ENCODE data around the gene ZNF436.

ZNF436 gene

DNA sequence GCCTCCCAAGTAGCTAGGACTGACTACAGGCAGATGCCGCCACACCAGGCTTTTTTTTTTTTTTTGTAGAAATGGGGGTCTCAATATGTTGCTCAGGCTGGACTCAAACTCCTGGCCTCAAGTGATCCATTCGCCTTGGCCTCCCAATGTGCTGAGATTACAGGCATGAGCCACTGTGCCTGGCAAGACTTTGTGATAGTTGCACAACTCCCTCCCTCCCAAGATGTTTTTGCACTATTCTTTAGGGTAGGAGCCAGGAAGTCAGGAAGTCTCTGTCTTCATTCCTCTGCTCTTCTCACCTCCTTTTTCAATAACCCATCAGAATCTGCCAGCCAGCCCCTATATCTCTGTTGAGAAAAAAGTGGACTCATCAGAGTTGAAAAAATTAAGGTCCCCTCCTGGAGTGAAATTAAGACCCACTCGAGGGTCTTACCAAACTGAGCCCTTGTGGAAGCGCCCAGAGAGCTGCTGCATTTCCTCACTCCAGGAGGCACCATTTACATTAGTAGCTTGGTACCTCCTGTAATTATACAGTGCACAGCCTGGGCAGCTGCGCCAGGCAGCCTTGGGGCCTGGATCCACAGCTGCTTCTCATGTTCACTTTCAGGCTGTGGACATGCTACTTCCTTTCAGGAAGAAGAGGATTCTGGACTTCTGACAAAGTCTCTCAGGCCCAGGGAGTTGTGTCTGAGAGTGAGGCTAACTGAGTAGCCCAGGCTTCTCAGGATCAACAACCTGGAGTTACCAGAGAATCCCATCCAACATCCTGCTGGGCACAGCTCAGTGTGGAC, 30.9 kb upstream of the ZNF436 start:
- H2BK120ac ChIP-seq (ENCODE audit: insufficient read depth, low read length, poor library complexity), result no peak overlapping the region

GRCh38 chr1:23399229-23399628, 29.6 kb upstream of the ZNF436 start:
- no peak overlapping the region for H4K8ac ChIP-seq (ENCODE audit: low read depth, low read length)
- H2BK12ac ChIP-seq (ENCODE audit: low read length), result no peak overlapping the region
- DNase-seq, result no peak
- no peak overlapping the region for H3K4me2 ChIP-seq (ENCODE audit: low read length)
- no peak overlapping the region for H3K4ac ChIP-seq (ENCODE audit: low read depth, low read length)
- H2BK5ac ChIP-seq (ENCODE audit: low read depth, low read length, poor library complexity), result no peak overlapping the region
- H4K91ac ChIP-seq (ENCODE audit: low read depth, low read length), result no peak overlapping the region
- no peaks in the 10 kb centered on the region for H3K36me3 ChIP-seq (ENCODE audit: control insufficient read depth in 1 of 2, insufficient read depth in 2 of 2, low read length in 2 of 2)
- no peak overlapping the region for H2AK5ac ChIP-seq (ENCODE audit: low read length)
- no peak overlapping the region for H3K18ac ChIP-seq (ENCODE audit: low read length)
- H4K12ac ChIP-seq (ENCODE audit: low read depth, low read length), result no peak overlapping the region
- no peak overlapping the region for H2BK120ac ChIP-seq (ENCODE audit: insufficient read depth, low read length, poor library complexity)
- peaks cover 9 to 10% of the 10 kb centered on the region in 2 experiments for H3K4me1 ChIP-seq (ENCODE audit: control insufficient read depth in 1 of 2, insufficient read depth in 2 of 2, low read length in 2 of 2)
- no peaks in the 10 kb centered on the region for H3K79me1 ChIP-seq (ENCODE audit: low read length)
- no peaks in the 10 kb centered on the region for H3K79me2 ChIP-seq (ENCODE audit: control insufficient read depth, insufficient read depth, low read length, poor library complexity)
- H3K4me3 ChIP-seq (ENCODE audit: low read depth, low read length), result no peak overlapping the region
- H3K23ac ChIP-seq (ENCODE audit: low read length), result no peak overlapping the region
- no peak overlapping the region for H3K9ac ChIP-seq (ENCODE audit: low read length)
- no peak overlapping the region for H2AFZ ChIP-seq (ENCODE audit: insufficient read depth, low read length, poor library complexity)
- H3K14ac ChIP-seq (ENCODE audit: low read length), result no peak overlapping the region
- WGBS (ENCODE audit: extremely low coverage, insufficient coverage, insufficient read length), result no CpG with 5 or more reads among the region's 1 CpG
- no peaks in the 10 kb centered on the region for H3K27me3 ChIP-seq (ENCODE audit: insufficient read depth, low read length)
- H3K9me3 ChIP-seq (ENCODE audit: insufficient read depth, low read depth, low read length), result no peaks in the 10 kb centered on the region
- no peak overlapping the region for H3K27ac ChIP-seq (ENCODE audit: low read depth, low read length)

More for the DNA sequence above, 30.9 kb upstream of the ZNF436 start:
- Histone ChIP-seq H3K18ac (ENCODE audit: low read length) (no peak overlapping the region), H3K4ac (ENCODE audit: low read depth, low read length) (no peak overlapping the region), H3K23ac (ENCODE audit: low read length) (no peak overlapping the region), H4K91ac (ENCODE audit: low read depth, low read length) (no peak overlapping the region), H3K9ac (ENCODE audit: low read length) (no peak overlapping the region), H2AK5ac (ENCODE audit: low read length) (no peak overlapping the region), H2BK12ac (ENCODE audit: low read length) (no peak overlapping the region), H3K79me1 (ENCODE audit: low read length) (no peaks in the 10 kb centered on the region), H2BK5ac (ENCODE audit: low read depth, low read length, poor library complexity) (no peak overlapping the region), H3K4me1 (ENCODE audit: control insufficient read depth in 1 of 2, insufficient read depth in 2 of 2, low read length in 2 of 2) (peaks cover 9 to 10% of the 10 kb centered on the region in 2 experiments), H3K36me3 (ENCODE audit: control insufficient read depth in 1 of 2, insufficient read depth in 2 of 2, low read length in 2 of 2) (no peaks in the 10 kb centered on the region), H3K4me3 (ENCODE audit: low read depth, low read length) (no peak overlapping the region), H3K4me2 (ENCODE audit: low read length) (no peak overlapping the region), H3K14ac (ENCODE audit: low read length) (no peak overlapping the region), H2AFZ (ENCODE audit: insufficient read depth, low read length, poor library complexity) (no peak overlapping the region), H4K8ac (ENCODE audit: low read depth, low read length) (no peak overlapping the region), H4K12ac (ENCODE audit: low read depth, low read length) (no peak overlapping the region), H3K27ac (ENCODE audit: low read depth, low read length) (no peak overlapping the region), H3K79me2 (ENCODE audit: control insufficient read depth, insufficient read depth, low read length, poor library complexity) (no peaks in the 10 kb centered on the region), H3K27me3 (ENCODE audit: insufficient read depth, low read length) (no peaks in the 10 kb centered on the region), H3K9me3 (ENCODE audit: insufficient read depth, low read depth, low read length) (no peaks in the 10 kb centered on the region)
- WGBS (ENCODE audit: extremely low coverage, insufficient coverage, insufficient read length), result no CpG with 5 or more reads among the region's 5 CpGs
- DNase-seq, result no peak

DNA sequence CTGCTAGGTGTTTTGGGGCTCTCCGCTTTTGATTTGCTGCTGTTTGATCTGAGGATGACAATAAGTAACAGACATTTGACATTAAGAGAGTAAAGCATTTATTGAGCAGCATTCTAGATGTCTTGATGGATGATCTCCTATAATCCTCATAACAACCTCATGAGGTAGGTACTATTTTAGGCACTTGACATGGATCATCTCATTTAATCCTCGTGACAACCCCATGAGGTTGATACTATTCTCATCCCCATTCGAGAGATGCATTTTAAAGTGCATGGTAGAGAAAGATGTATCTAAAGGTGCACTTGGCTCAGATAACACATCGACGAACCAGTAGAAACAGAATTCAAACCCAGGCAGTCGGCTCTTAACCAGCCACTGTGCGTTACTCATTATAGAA, 28.3 kb upstream of the ZNF436 start:
- Histone ChIP-seq H3K4me2 (ENCODE audit: low read length) (no peak overlapping the region), H3K4me3 (ENCODE audit: low read depth, low read length) (no peak overlapping the region), H2BK12ac (ENCODE audit: low read length) (no peak overlapping the region), H4K8ac (ENCODE audit: low read depth, low read length) (no peak overlapping the region), H2AK5ac (ENCODE audit: low read length) (no peak overlapping the region), H3K27me3 (ENCODE audit: insufficient read depth, low read length) (no peaks in the 10 kb centered on the region), H3K79me2 (ENCODE audit: control insufficient read depth, insufficient read depth, low read length, poor library complexity) (no peaks in the 10 kb centered on the region), H3K4me1 (ENCODE audit: control insufficient read depth in 1 of 2, insufficient read depth in 2 of 2, low read length in 2 of 2) (peaks cover 6 to 7% of the 10 kb centered on the region in 2 experiments), H3K9ac (ENCODE audit: low read length) (no peak overlapping the region), H3K9me3 (ENCODE audit: insufficient read depth, low read depth, low read length) (peaks cover 2% of the 10 kb centered on the region), H3K36me3 (ENCODE audit: control insufficient read depth in 1 of 2, insufficient read depth in 2 of 2, low read length in 2 of 2) (no peaks in the 10 kb centered on the region), H2BK120ac (ENCODE audit: insufficient read depth, low read length, poor library complexity) (no peak overlapping the region), H3K18ac (ENCODE audit: low read length) (no peak overlapping the region), H3K23ac (ENCODE audit: low read length) (no peak overlapping the region), H3K27ac (ENCODE audit: low read depth, low read length) (no peak overlapping the region), H4K12ac (ENCODE audit: low read depth, low read length) (no peak overlapping the region), H3K4ac (ENCODE audit: low read depth, low read length) (no peak overlapping the region), H4K91ac (ENCODE audit: low read depth, low read length) (no peak overlapping the region), H2BK5ac (ENCODE audit: low read depth, low read length, poor library complexity) (no peak overlapping the region), H3K14ac (ENCODE audit: low read length) (no peak overlapping the region), H2AFZ (ENCODE audit: insufficient read depth, low read length, poor library complexity) (no peak overlapping the region), H3K79me1 (ENCODE audit: low read length) (no peaks in the 10 kb centered on the region)
- WGBS (ENCODE audit: extremely low coverage, insufficient coverage, insufficient read length), result no CpG with 5 or more reads among the region's 7 CpGs
- DNase-seq, result no peak

DNA sequence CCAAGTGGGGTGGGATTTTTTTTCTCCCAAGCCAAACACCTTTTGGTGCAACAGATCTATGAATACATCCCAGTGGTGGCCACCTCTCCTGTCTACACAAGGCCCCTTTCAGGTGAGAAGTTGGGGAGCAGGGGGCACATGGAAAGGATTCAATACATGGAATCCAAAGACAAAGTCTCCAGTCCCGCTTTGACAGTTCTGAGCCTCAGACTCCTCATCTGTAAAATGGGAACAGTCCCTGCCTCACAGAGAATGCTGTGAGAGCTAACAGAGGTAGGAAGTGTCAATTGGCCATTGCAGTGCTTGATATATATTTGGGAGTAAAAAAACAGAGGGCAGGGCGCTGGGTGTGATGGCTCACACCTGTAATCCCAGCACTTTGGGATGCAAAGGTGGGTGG, 26.7 kb upstream of the ZNF436 start:
- peaks cover 8% of the 10 kb centered on the region for H3K9me3 ChIP-seq (ENCODE audit: insufficient read depth, low read depth, low read length)
- H3K27ac ChIP-seq (ENCODE audit: low read depth, low read length), result no peak overlapping the region
- H3K23ac ChIP-seq (ENCODE audit: low read length), result no peak overlapping the region
- H3K9ac ChIP-seq (ENCODE audit: low read length), result no peak overlapping the region
- H2BK120ac ChIP-seq (ENCODE audit: insufficient read depth, low read length, poor library complexity), result no peak overlapping the region
- no CpG with 5 or more reads among the region's 2 CpGs for WGBS (ENCODE audit: extremely low coverage, insufficient coverage, insufficient read length)
- no peak overlapping the region for H4K91ac ChIP-seq (ENCODE audit: low read depth, low read length)
- no peak overlapping the region for H3K14ac ChIP-seq (ENCODE audit: low read length)
- H3K4ac ChIP-seq (ENCODE audit: low read depth, low read length), result no peak overlapping the region
- H3K4me3 ChIP-seq (ENCODE audit: low read depth, low read length), result no peak overlapping the region
- H2AFZ ChIP-seq (ENCODE audit: insufficient read depth, low read length, poor library complexity), result no peak overlapping the region
- H3K27me3 ChIP-seq (ENCODE audit: insufficient read depth, low read length), result no peaks in the 10 kb centered on the region
- H3K36me3 ChIP-seq (ENCODE audit: control insufficient read depth in 1 of 2, insufficient read depth in 2 of 2, low read length in 2 of 2), result no peaks in the 10 kb centered on the region
- H3K4me2 ChIP-seq (ENCODE audit: low read length), result no peak overlapping the region
- H2AK5ac ChIP-seq (ENCODE audit: low read length), result no peak overlapping the region
- no peak overlapping the region for H4K8ac ChIP-seq (ENCODE audit: low read depth, low read length)
- no peak overlapping the region for H2BK5ac ChIP-seq (ENCODE audit: low read depth, low read length, poor library complexity)
- H4K12ac ChIP-seq (ENCODE audit: low read depth, low read length), result no peak overlapping the region
- no peak overlapping the region for H3K18ac ChIP-seq (ENCODE audit: low read length)
- H3K79me2 ChIP-seq (ENCODE audit: control insufficient read depth, insufficient read depth, low read length, poor library complexity), result no peaks in the 10 kb centered on the region
- no peaks in the 10 kb centered on the region for H3K79me1 ChIP-seq (ENCODE audit: low read length)
- no peak overlapping the region for H2BK12ac ChIP-seq (ENCODE audit: low read length)
- peaks cover 3 to 4% of the 10 kb centered on the region in 2 experiments for H3K4me1 ChIP-seq (ENCODE audit: control insufficient read depth in 1 of 2, insufficient read depth in 2 of 2, low read length in 2 of 2)
- DNase-seq, result no peak

All from trophoblast cell (in vitro differentiated cells and primary cell).